K562 (cell line): ENCODE results near the gene SRF. TPM values are rescaled to one million over a fixed set of nuclear protein-coding genes. Genes with fewer than 3 reads are reported as not detected.

Experiments
- CXXC5 ChIP-seq: fragments of 250-450 bp; sonication (Bioruptor Pico); IDR thresholded peaks from 2 replicates; pipeline ENCODE4 v1.8.0; 2022; ENCODE audit warnings: inconsistent platforms, mild to moderate bottlenecking, moderate library complexity
- DDX20 ChIP-seq: fragments of 450-650 bp; IDR thresholded peaks from 2 replicates; pipeline ENCODE4 v1.6.1; 2016; ENCODE audit warnings: missing genetic modification characterization, low read depth, mild to moderate bottlenecking, missing compliant biosample characterization, moderate library complexity
- ESRRA ChIP-seq: fragments of 450-650 bp; IDR thresholded peaks from 2 replicates; pipeline ENCODE4 v1.6.1; 2014; ENCODE audit warnings: low read depth, mild to moderate bottlenecking, moderate library complexity, borderline replicate concordance
- FOXP1 ChIP-seq: sonication (generic); formaldehyde crosslinking; IDR thresholded peaks from 2 replicates; pipeline ENCODE4 v1.8.0; 2022; ENCODE audit warnings: mild to moderate bottlenecking, missing genetic modification reagents
- HNRNPL ChIP-seq: fragments of 200-400 bp; formaldehyde crosslinking; IDR thresholded peaks from 2 replicates; pipeline ENCODE4 v1.6.1; 2017; ENCODE audit warnings: low read depth, mild to moderate bottlenecking, low read length
- NR2F6 ChIP-seq: fragments of 450-650 bp; formaldehyde crosslinking; IDR thresholded peaks from 2 replicates; pipeline ENCODE4 v1.4.0; 2020; ENCODE audit warnings: mild to moderate bottlenecking
- POLR3A ChIP-seq: IDR thresholded peaks from 2 replicates; pipeline ENCODE4 v1.6.1; 2011; ENCODE audit warnings: borderline replicate concordance, mild to moderate bottlenecking, moderate library complexity; ENCODE audit not compliant: insufficient read length, insufficient read depth; ENCODE audit errors: extremely low read depth
- PYGO2 ChIP-seq: fragments of 450-650 bp; IDR thresholded peaks from 2 replicates; pipeline ENCODE4 v1.6.1; 2016; ENCODE audit warnings: mild to moderate bottlenecking, missing genetic modification characterization, moderate library complexity, missing compliant biosample characterization
- RBM17 ChIP-seq: fragments of 200-400 bp; formaldehyde crosslinking; IDR thresholded peaks from 2 replicates; pipeline ENCODE4 v1.6.1; 2017; ENCODE audit warnings: low read depth, mild to moderate bottlenecking, low read length, borderline replicate concordance
- SAP30 ChIP-seq: fragments of 200-600 bp; sonication (generic); IDR thresholded peaks from 2 replicates; pipeline ENCODE4 v1.6.1; 2012; ENCODE audit warnings: borderline replicate concordance, low read depth, mild to moderate bottlenecking, moderate library complexity, low read length, control low read depth, inconsistent platforms; ENCODE audit not compliant: insufficient read depth, poor library complexity, severe bottlenecking
- SMARCA4 ChIP-seq: fragments of 450-650 bp; IDR thresholded peaks from 2 replicates; pipeline ENCODE4 v1.6.1; 2016
- STAG1 ChIP-seq: sonication (generic); formaldehyde crosslinking; IDR thresholded peaks from 2 replicates; pipeline ENCODE4 v1.5.0; 2020; ENCODE audit warnings: missing genetic modification reagents, borderline replicate concordance
- ZNF121 ChIP-seq: sonication (generic); formaldehyde crosslinking; conservative IDR thresholded peaks from 2 replicates; pipeline ENCODE4 v1.8.0; 2022; ENCODE audit warnings: missing genetic modification reagents
- ZNF785 ChIP-seq: fragments of 250-450 bp; sonication (Bioruptor Pico); IDR thresholded peaks from 2 replicates; pipeline ENCODE4 v1.4.0; 2020; ENCODE audit warnings: mild to moderate bottlenecking
- polyA plus RNA-seq, 8 experiments: library from polyadenylated mRNA; depleted of rRNA in 4 of 8; stranded (reverse) in 5 of 8; unstranded in 3 of 8; fragments of >200 nt; fragmentation: Nextera tagmentation in 2 of 8; fragmentation: Illumina TruSeq in 1 of 8; extraction: Ambion mirVana in 2 of 8; extraction: Trizol in 1 of 8; gene quantifications; 2 replicates each; pipeline versions ENCODE4 v1.2.1 to v1.2.3, GENCODE V29; 2011 to 2014; ENCODE audit warnings: inconsistent platforms in 1 of 8, missing spikeins in 1 of 8
- total RNA-seq, 7 experiments: library from RNA; depleted of rRNA in 6 of 7; stranded (reverse); fragments of >200 nt in 6 of 7; fragmentation: Illumina TruSeq in 2 of 7; extraction: Trizol in 2 of 7; gene quantifications; 2 replicates each; pipeline versions ENCODE4 v1.2.1 to v1.2.3, GENCODE V29; 2011 to 2021; ENCODE audit warnings: low replicate concordance in 1 of 7
- TF ChIP-seq, protein P1 (sequence below): fragments of 250-450 bp; sonication (Bioruptor Pico); IDR thresholded peaks from 2 replicates; pipeline ENCODE4 v1.5.1; 2021; ENCODE audit warnings: mild to moderate bottlenecking
- TF ChIP-seq, protein P2 (sequence below): fragments of 450-650 bp; IDR thresholded peaks from 2 replicates; pipeline ENCODE4 v1.6.1; 2016; ENCODE audit warnings: low read depth, mild to moderate bottlenecking, moderate library complexity
- TF ChIP-seq, protein P3 (sequence below): fragments of 250-450 bp; sonication (Bioruptor Pico); IDR thresholded peaks from 2 replicates; pipeline ENCODE4 v1.4.0; 2020; ENCODE audit warnings: mild to moderate bottlenecking, moderate library complexity
- TF ChIP-seq, protein P4 (sequence below): fragments of 250-450 bp; sonication (Bioruptor Pico); IDR thresholded peaks from 2 replicates; pipeline ENCODE4 v1.8.0; 2022; ENCODE audit warnings: moderate library complexity, mild to moderate bottlenecking, inconsistent platforms
- TF ChIP-seq, protein P5 (sequence below): fragments of 450-650 bp; IDR thresholded peaks from 2 replicates; pipeline ENCODE4 v1.6.1; 2016; ENCODE audit warnings: borderline replicate concordance

SRF gene
- total and polyA plus RNA-seq, 9 of the 15 experiments (the other 6 are each of a cell fraction or from before 2014, with no cell fraction given): 2.5 to 37.0 (median 24.6) TPM

DNA sequence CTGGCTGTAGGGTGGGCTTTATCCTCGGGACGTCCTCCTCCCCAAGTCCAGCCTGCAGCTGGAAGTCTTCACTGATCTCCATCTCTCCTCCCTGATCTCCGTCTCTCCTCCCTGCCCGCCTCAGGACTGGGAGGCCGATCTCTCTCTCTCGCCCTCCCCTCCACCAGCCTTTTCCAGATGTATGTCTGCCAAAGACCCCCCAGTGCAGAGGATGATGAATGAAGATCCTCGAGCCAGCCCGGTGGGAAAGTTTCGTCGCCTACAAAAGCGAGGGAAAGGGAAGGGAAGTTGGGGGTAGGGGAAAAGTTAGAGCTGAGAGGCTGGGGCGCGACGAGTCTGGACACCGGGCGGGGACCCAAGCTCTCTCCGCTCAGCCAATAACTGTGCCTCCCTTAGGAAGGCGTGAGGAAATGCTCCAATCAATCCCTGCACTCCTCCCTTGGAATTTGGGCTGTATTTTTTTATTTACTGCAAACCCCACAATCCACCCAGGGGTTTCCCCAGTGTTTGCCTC is 595 bp upstream of the SRF start (continued):
- TF ChIP-seq, protein P1, sequence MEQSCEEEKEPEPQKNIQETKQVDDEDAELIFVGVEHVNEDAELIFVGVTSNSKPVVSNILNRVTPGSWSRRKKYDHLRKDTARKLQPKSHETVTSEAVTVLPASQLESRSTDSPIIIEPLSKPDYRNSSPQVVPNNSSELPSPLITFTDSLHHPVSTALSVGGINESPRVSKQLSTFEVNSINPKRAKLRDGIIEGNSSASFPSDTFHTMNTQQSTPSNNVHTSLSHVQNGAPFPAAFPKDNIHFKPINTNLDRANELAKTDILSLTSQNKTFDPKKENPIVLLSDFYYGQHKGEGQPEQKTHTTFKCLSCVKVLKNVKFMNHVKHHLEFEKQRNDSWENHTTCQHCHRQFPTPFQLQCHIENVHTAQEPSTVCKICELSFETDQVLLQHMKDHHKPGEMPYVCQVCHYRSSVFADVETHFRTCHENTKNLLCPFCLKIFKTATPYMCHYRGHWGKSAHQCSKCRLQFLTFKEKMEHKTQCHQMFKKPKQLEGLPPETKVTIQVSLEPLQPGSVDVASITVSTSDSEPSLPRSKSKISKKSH (CRISPR knock-in tag): no peak
- TF ChIP-seq, protein P2, sequence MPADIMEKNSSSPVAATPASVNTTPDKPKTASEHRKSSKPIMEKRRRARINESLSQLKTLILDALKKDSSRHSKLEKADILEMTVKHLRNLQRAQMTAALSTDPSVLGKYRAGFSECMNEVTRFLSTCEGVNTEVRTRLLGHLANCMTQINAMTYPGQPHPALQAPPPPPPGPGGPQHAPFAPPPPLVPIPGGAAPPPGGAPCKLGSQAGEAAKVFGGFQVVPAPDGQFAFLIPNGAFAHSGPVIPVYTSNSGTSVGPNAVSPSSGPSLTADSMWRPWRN: peak; percentile 38; the same call in 1 of the 2 replicates
- no peak for TF ChIP-seq PYGO2 (tag)
- no peak for TF ChIP-seq ZNF785 (CRISPR knock-in tag)
- TF ChIP-seq STAG1 (CRISPR knock-in tag): no peak
- TF ChIP-seq ZNF121 (CRISPR knock-in tag): no peak
- TF ChIP-seq, protein P3, sequence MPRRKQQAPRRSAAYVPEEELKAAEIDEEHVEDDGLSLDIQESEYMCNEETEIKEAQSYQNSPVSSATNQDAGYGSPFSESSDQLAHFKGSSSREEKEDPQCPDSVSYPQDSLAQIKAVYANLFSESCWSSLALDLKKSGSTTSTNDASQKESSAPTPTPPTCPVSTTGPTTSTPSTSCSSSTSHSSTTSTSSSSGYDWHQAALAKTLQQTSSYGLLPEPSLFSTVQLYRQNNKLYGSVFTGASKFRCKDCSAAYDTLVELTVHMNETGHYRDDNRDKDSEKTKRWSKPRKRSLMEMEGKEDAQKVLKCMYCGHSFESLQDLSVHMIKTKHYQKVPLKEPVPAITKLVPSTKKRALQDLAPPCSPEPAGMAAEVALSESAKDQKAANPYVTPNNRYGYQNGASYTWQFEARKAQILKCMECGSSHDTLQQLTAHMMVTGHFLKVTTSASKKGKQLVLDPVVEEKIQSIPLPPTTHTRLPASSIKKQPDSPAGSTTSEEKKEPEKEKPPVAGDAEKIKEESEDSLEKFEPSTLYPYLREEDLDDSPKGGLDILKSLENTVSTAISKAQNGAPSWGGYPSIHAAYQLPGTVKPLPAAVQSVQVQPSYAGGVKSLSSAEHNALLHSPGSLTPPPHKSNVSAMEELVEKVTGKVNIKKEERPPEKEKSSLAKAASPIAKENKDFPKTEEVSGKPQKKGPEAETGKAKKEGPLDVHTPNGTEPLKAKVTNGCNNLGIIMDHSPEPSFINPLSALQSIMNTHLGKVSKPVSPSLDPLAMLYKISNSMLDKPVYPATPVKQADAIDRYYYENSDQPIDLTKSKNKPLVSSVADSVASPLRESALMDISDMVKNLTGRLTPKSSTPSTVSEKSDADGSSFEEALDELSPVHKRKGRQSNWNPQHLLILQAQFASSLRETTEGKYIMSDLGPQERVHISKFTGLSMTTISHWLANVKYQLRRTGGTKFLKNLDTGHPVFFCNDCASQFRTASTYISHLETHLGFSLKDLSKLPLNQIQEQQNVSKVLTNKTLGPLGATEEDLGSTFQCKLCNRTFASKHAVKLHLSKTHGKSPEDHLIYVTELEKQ (CRISPR knock-in tag): no peak
- no peak for TF ChIP-seq DDX20 (tag)
- TF ChIP-seq CXXC5: no peak
- TF ChIP-seq SAP30: peak; percentile 25
- no peak for TF ChIP-seq RBM17
- no peak for TF ChIP-seq POLR3A
- TF ChIP-seq, protein P4, sequence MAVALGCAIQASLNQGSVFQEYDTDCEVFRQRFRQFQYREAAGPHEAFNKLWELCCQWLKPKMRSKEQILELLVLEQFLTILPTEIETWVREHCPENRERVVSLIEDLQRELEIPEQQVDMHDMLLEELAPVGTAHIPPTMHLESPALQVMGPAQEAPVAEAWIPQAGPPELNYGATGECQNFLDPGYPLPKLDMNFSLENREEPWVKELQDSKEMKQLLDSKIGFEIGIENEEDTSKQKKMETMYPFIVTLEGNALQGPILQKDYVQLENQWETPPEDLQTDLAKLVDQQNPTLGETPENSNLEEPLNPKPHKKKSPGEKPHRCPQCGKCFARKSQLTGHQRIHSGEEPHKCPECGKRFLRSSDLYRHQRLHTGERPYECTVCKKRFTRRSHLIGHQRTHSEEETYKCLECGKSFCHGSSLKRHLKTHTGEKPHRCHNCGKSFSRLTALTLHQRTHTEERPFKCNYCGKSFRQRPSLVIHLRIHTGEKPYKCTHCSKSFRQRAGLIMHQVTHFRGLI (CRISPR knock-in tag): no peak
- no peak for TF ChIP-seq HNRNPL
- TF ChIP-seq, protein P5, sequence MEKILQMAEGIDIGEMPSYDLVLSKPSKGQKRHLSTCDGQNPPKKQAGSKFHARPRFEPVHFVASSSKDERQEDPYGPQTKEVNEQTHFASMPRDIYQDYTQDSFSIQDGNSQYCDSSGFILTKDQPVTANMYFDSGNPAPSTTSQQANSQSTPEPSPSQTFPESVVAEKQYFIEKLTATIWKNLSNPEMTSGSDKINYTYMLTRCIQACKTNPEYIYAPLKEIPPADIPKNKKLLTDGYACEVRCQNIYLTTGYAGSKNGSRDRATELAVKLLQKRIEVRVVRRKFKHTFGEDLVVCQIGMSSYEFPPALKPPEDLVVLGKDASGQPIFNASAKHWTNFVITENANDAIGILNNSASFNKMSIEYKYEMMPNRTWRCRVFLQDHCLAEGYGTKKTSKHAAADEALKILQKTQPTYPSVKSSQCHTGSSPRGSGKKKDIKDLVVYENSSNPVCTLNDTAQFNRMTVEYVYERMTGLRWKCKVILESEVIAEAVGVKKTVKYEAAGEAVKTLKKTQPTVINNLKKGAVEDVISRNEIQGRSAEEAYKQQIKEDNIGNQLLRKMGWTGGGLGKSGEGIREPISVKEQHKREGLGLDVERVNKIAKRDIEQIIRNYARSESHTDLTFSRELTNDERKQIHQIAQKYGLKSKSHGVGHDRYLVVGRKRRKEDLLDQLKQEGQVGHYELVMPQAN: no peak
- no peak for TF ChIP-seq ESRRA
- peak; percentile 64; the same call in 1 of the 2 replicates for TF ChIP-seq SMARCA4
- TF ChIP-seq FOXP1 (CRISPR knock-in tag): no peak
- no peak for TF ChIP-seq NR2F6 (CRISPR knock-in tag)
